Body of pancreas (tissue), 4 donors: ENCODE measurements around the gene CEP128.

ENCODE experiments used
- CTCF ChIP-seq, 7 experiments: fragments of 450-650 bp in 4 of 7; fragments of 200-600 bp in 3 of 7; sonication (generic) in 3 of 7; IDR thresholded peaks; one replicate each; pipeline ENCODE4 v1.5.1; 2016 to 2019; ENCODE audit warnings: antibody characterized with exemption in 7 of 7
- POLR2A ChIP-seq, 3 donors: fragments of 450-650 bp; IDR thresholded peaks; one replicate each; pipeline ENCODE4 v1.6.1; 2016; ENCODE audit warnings: antibody characterized with exemption in 3 of 3, mild to moderate bottlenecking in 2 of 3

- TF ChIP-seq CTCF (IDR thresholded peaks at IDR 0.05): no peak
- no peak for TF ChIP-seq POLR2A (IDR thresholded peaks at IDR 0.05)
Observed at GRCh38 chr14:80872645-80873044, 68.9 kb downstream of the CEP128 start.
